Mesendoderm (in vitro differentiated cells): Measurements from ENCODE around the gene SCFD2.

Experiments used
- DNase-seq: peaks from one replicate; pipeline ENCODE4 v3.0.0; 2013
- H2AK5ac ChIP-seq: 2 replicates; pipeline ENCODE4 v1.6.1; 2013; ENCODE audit warnings: low read length, inconsistent platforms
- H2BK120ac ChIP-seq: 2 replicates; pipeline ENCODE4 v1.6.1; 2013; ENCODE audit warnings: low read depth, mild to moderate bottlenecking, low read length, moderate library complexity, mixed read lengths
- H2BK15ac ChIP-seq: replicated peaks from 2 replicates; pipeline ENCODE4 v1.6.1; 2013; ENCODE audit warnings: low read depth, mild to moderate bottlenecking, moderate library complexity
- H2BK5ac ChIP-seq: 2 replicates; pipeline ENCODE4 v1.6.1; 2013; ENCODE audit warnings: low read length, inconsistent platforms
- H3K18ac ChIP-seq: 2 replicates; pipeline ENCODE4 v1.6.1; 2013; ENCODE audit warnings: mild to moderate bottlenecking, low read length, mixed read lengths
- H3K23ac ChIP-seq: one replicate; pipeline ENCODE4 v1.6.1; 2013; ENCODE audit warnings: low read length
- H3K27ac ChIP-seq: 2 replicates; pipeline ENCODE4 v1.5.1; 2013; ENCODE audit warnings: low read depth, mild to moderate bottlenecking, inconsistent platforms, low read length, moderate library complexity
- H3K27me3 ChIP-seq: 2 replicates; pipeline ENCODE4 v1.6.1; 2013; ENCODE audit warnings: low read length, control low read depth, mild to moderate bottlenecking, inconsistent platforms; ENCODE audit not compliant: insufficient read depth, poor library complexity
- H3K36me3 ChIP-seq: 2 replicates; pipeline ENCODE4 v1.6.1; 2013; ENCODE audit warnings: low read length, inconsistent platforms; ENCODE audit not compliant: control insufficient read depth, insufficient read depth
- H3K4ac ChIP-seq: one replicate; pipeline ENCODE4 v1.6.1; 2013; ENCODE audit warnings: low read depth, mild to moderate bottlenecking, low read length, moderate library complexity
- H3K4me1 ChIP-seq: 2 replicates; pipeline ENCODE4 v1.6.1; 2013; ENCODE audit warnings: low read depth, low read length, inconsistent platforms; ENCODE audit not compliant: control insufficient read depth
- H3K4me2 ChIP-seq: 2 replicates; pipeline ENCODE4 v1.6.1; 2013; ENCODE audit warnings: low read length
- H3K4me3 ChIP-seq: 2 replicates; pipeline ENCODE4 v1.5.1; 2013; ENCODE audit warnings: mild to moderate bottlenecking, low read length
- H3K56ac ChIP-seq: one replicate; pipeline ENCODE4 v1.6.1; 2013; ENCODE audit warnings: low read length
- H3K79me1 ChIP-seq: 2 replicates; pipeline ENCODE4 v1.6.1; 2013; ENCODE audit warnings: low read length, inconsistent platforms
- H3K79me2 ChIP-seq: 2 replicates; pipeline ENCODE4 v1.6.1; 2013; ENCODE audit warnings: mild to moderate bottlenecking, low read length; ENCODE audit not compliant: control insufficient read depth, insufficient read depth
- H3K9ac ChIP-seq: 2 replicates; pipeline ENCODE4 v1.6.1; 2013; ENCODE audit warnings: low read length, inconsistent platforms
- H4K5ac ChIP-seq: one replicate; pipeline ENCODE4 v1.6.1; 2013; ENCODE audit warnings: low read length
- H4K8ac ChIP-seq: one replicate; pipeline ENCODE4 v1.6.1; 2013; ENCODE audit warnings: low read depth, mild to moderate bottlenecking, control low read depth, low read length, moderate library complexity
- WGBS: extraction: QIAGEN DNeasy Blood & Tissue Kit; methylation state at CpG from one replicate; pipeline ENCODE4 v1.1.7; 2013; ENCODE audit warnings: low lambda C conversion rate, missing lambda C conversion rate; ENCODE audit not compliant: insufficient coverage; ENCODE audit errors: extremely low coverage; 5-methylcytosine and 5-hydroxymethylcytosine counted together

Gene SCFD2

GRCh38 chr4:53313510-53313909 lies 52.4 kb downstream of the SCFD2 start:
- Histone ChIP-seq H3K56ac (no peak overlapping the region), H3K4me2 (no peak overlapping the region), H3K23ac (no peak overlapping the region), H3K27ac (no peak overlapping the region), H3K4me1 (no peaks in the 10 kb centered on the region), H3K79me1 (no peaks in the 10 kb centered on the region), H3K9ac (no peak overlapping the region), H4K5ac (no peak overlapping the region), H3K36me3 (no peaks in the 10 kb centered on the region), H3K4me3 (no peak overlapping the region), H2BK5ac (no peak overlapping the region), H3K18ac (no peak overlapping the region), H2AK5ac (no peak overlapping the region), H2BK120ac (no peak overlapping the region), H3K4ac (no peak overlapping the region), H4K8ac (no peak overlapping the region), H3K27me3 (no peaks in the 10 kb centered on the region), H3K79me2 (no peaks in the 10 kb centered on the region), H2BK15ac (no peak overlapping the region)
- peak; percentile 77 for DNase-seq
- no CpG with 5 or more reads among the region's 3 CpGs for WGBS

- Histone ChIP-seq H3K56ac (no peak overlapping the region), H2BK15ac (no peak overlapping the region), H2BK120ac (no peak overlapping the region), H3K9ac (no peak overlapping the region), H4K5ac (no peak overlapping the region), H3K4ac (no peak overlapping the region), H3K18ac (no peak overlapping the region), H2BK5ac (no peak overlapping the region), H3K4me2 (no peak overlapping the region), H3K23ac (no peak overlapping the region), H3K36me3 (no peaks in the 10 kb centered on the region), H3K4me3 (no peak overlapping the region), H3K79me1 (no peaks in the 10 kb centered on the region), H4K8ac (no peak overlapping the region), H3K4me1 (no peaks in the 10 kb centered on the region), H3K27me3 (no peaks in the 10 kb centered on the region), H2AK5ac (no peak overlapping the region), H3K79me2 (no peaks in the 10 kb centered on the region), H3K27ac (no peak overlapping the region)
- no peak for DNase-seq
- WGBS, result no CpG with 5 or more reads among the region's 4 CpGs
These were observed 56.4 kb downstream of the SCFD2 start for GRCh38 chr4:53309321-53310040.

GRCh38 chr4:53307819-53308780 lies 57.8 kb downstream of the SCFD2 start:
- H3K79me2 ChIP-seq, result no peaks in the 10 kb centered on the region
- no peak overlapping the region for H3K9ac ChIP-seq
- no peak overlapping the region for H4K8ac ChIP-seq
- H3K23ac ChIP-seq, result no peak overlapping the region
- no peak overlapping the region for H3K4me2 ChIP-seq
- H3K4me1 ChIP-seq, result no peaks in the 10 kb centered on the region
- H3K56ac ChIP-seq, result no peak overlapping the region
- H3K4ac ChIP-seq, result no peak overlapping the region
- H2BK5ac ChIP-seq, result no peak overlapping the region
- no peak overlapping the region for H2BK15ac ChIP-seq
- no peaks in the 10 kb centered on the region for H3K36me3 ChIP-seq
- H3K79me1 ChIP-seq, result no peaks in the 10 kb centered on the region
- DNase-seq, result no peak
- no peak overlapping the region for H3K27ac ChIP-seq
- no peak overlapping the region for H4K5ac ChIP-seq
- H3K18ac ChIP-seq, result no peak overlapping the region
- no peaks in the 10 kb centered on the region for H3K27me3 ChIP-seq
- no peak overlapping the region for H2BK120ac ChIP-seq
- H2AK5ac ChIP-seq, result no peak overlapping the region
- H3K4me3 ChIP-seq, result no peak overlapping the region
- no CpG with 5 or more reads among the region's 4 CpGs for WGBS

DNA sequence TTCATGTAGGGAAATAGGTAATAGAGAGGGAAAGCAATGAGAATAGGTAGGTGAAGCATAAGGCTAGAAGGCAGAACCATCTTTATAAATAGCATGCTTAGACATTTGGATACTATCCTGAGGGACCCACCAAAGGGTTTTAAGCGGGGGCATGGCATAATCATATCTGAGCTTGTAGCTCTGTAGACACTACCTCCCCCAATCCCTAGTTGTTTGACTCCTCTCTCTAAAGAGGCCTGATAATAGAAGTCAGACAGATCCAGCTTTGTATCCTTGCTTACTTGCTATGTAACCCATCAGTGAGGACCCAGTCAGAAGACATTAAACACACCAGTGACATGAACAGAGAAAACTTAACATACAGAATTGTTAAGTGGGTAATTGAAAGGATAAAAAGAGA lies 58.7 kb downstream of the SCFD2 start:
- Histone ChIP-seq H2BK5ac (no peak overlapping the region), H3K27ac (no peak overlapping the region), H3K27me3 (no peaks in the 10 kb centered on the region), H3K4me1 (no peaks in the 10 kb centered on the region), H3K4me2 (no peak overlapping the region), H3K56ac (no peak overlapping the region), H2BK15ac (no peak overlapping the region), H2BK120ac (no peak overlapping the region), H4K8ac (no peak overlapping the region), H3K36me3 (no peaks in the 10 kb centered on the region), H3K4me3 (no peak overlapping the region), H3K9ac (no peak overlapping the region), H4K5ac (no peak overlapping the region), H3K23ac (no peak overlapping the region), H3K79me1 (no peaks in the 10 kb centered on the region), H3K4ac (no peak overlapping the region), H3K79me2 (no peaks in the 10 kb centered on the region), H3K18ac (no peak overlapping the region), H2AK5ac (no peak overlapping the region)
- DNase-seq, result no peak
- no CpG with 5 or more reads among the region's 1 CpG for WGBS

DNA sequence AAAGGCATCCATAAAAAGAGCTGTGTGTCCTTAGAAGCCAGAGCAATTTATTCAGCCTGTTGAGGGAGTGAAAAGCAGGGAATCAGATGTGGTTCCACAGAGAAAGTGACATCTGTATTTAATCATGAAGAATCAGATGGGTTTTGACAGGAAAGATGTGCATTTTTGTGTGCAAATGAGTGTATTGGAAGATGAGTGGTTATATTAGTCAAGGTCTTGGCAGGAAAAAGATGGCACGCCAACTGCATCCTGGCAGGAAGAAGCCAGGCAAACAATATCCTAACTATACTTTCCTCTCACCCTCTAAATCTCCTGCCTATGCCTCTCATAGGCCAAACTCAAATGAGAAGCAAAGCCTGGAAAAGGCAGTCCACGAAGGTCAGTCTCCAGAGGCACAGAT lies 59.1 kb downstream of the SCFD2 start:
- H3K79me1 ChIP-seq, result no peaks in the 10 kb centered on the region
- no CpG with 5 or more reads among the region's 2 CpGs for WGBS
- no peak overlapping the region for H2BK15ac ChIP-seq

More for the DNA sequence above, 59.1 kb downstream of the SCFD2 start:
- no peaks in the 10 kb centered on the region for H3K79me2 ChIP-seq
- H4K8ac ChIP-seq, result no peak overlapping the region
- no peak overlapping the region for H3K18ac ChIP-seq
- no peak for DNase-seq
- H2BK5ac ChIP-seq, result no peak overlapping the region
- H3K27me3 ChIP-seq, result no peaks in the 10 kb centered on the region
- H2BK120ac ChIP-seq, result no peak overlapping the region
- H3K4me2 ChIP-seq, result no peak overlapping the region
- H3K4me3 ChIP-seq, result no peak overlapping the region
- no peak overlapping the region for H3K27ac ChIP-seq
- no peaks in the 10 kb centered on the region for H3K36me3 ChIP-seq
- H3K4ac ChIP-seq, result no peak overlapping the region
- no peak overlapping the region for H2AK5ac ChIP-seq
- no peak overlapping the region for H3K56ac ChIP-seq
- no peak overlapping the region for H3K23ac ChIP-seq
- no peaks in the 10 kb centered on the region for H3K4me1 ChIP-seq
- no peak overlapping the region for H3K9ac ChIP-seq
- no peak overlapping the region for H4K5ac ChIP-seq
